NCI-H446 (cell line): ENCODE data around the gene LFNG.
"Not testable (repeated sequence)": the region's sequence is repeated elsewhere in the genome, so short reads cannot be mapped to it uniquely, and the experiment has no call there.

ENCODE experiments used
- DNase-seq, 2 experiments: peaks; one replicate each; lab custom pipeline; 2025; lab: John Stamatoyannopoulos, UW

LFNG gene

GRCh38 chr7:2545746-2546425, 26.3 kb downstream of the LFNG start:
- no peak for DNase-seq

GRCh38 chr7:2546776-2547586, 27.4 kb downstream of the LFNG start:
- DNase-seq: no peak

GRCh38 chr7:2551418-2551817, 31.8 kb downstream of the LFNG start:
- DNase-seq: no peak

- DNase-seq: no peak
These were observed 33.5 kb downstream of the LFNG start for GRCh38 chr7:2553108-2553507.

- no peak for DNase-seq
These were observed 34.4 kb downstream of the LFNG start for GRCh38 chr7:2553831-2554581.

GRCh38 chr7:2554661-2555111, 35.1 kb downstream of the LFNG start:
- no peak for DNase-seq

- DNase-seq: peak; percentile 85 to 93
These were observed 35.8 kb downstream of the LFNG start, which contains the start of gene BRAT1 for GRCh38 chr7:2555121-2556052. BRAT1 (minus strand) TSS chr7:2555524; CDS start chr7:2554431, 1,093 bp downstream.

GRCh38 chr7:2558629-2559282, 39.2 kb downstream of the LFNG start, which contains the start of gene IQCE:
IQCE (plus strand) TSS chr7:2558979; CDS start chr7:2559182, 203 bp downstream.
- DNase-seq: peak; percentile 67 to 92

GRCh38 chr7:2559283-2559950, 39.8 kb downstream of the LFNG start:
- DNase-seq: no peak

GRCh38 chr7:2563955-2564354, 44.4 kb downstream of the LFNG start:
- not testable (repeated sequence) for DNase-seq

GRCh38 chr7:2564970-2565540, 45.5 kb downstream of the LFNG start:
- DNase-seq: no peak

GRCh38 chr7:2566348-2566889, 46.8 kb downstream of the LFNG start:
- DNase-seq: no peak

- no peak for DNase-seq
These were observed 47.5 kb downstream of the LFNG start for GRCh38 chr7:2566890-2567678.

GRCh38 chr7:2567679-2568278, 48.2 kb downstream of the LFNG start:
- DNase-seq: peak in 1 of 2 experiments; percentile 29

- no peak for DNase-seq
These were observed 49.1 kb downstream of the LFNG start for GRCh38 chr7:2568521-2569223.

GRCh38 chr7:2569421-2569820, 49.8 kb downstream of the LFNG start:
- DNase-seq: no peak

- no peak for DNase-seq
These were observed 50.4 kb downstream of the LFNG start for GRCh38 chr7:2570021-2570420.

GRCh38 chr7:2571409-2571808, 51.8 kb downstream of the LFNG start:
- no peak for DNase-seq
